Measurements from ENCODE around the gene EDN3.

The EDN3 gene

GRCh38 chr20:59300333-59301081 is at the start of gene EDN3:
EDN3 (plus strand) TSS chr20:59300611; CDS start chr20:59300813, 202 bp downstream.
- Mint-ChIP-seq H3K27ac (ENCODE audit: low read depth) (no peak within 1 kb of the TSS), H3K36me3 (ENCODE audit: insufficient read depth) (no peaks in the 10 kb centered on the region), H3K9me3 (no peaks in the 10 kb centered on the region), H3K27me3 (peaks cover 89% of the 10 kb centered on the region), H3K4me3 (no peak within 1 kb of the TSS), H3K4me1 (no peaks in the 10 kb centered on the region)
- ATAC-seq (replicated peaks; ENCODE audit: extremely low read depth, poor library complexity, severe bottlenecking) = no peak
- DNase-seq (ENCODE audit: low spot score in 2 of 2) = no peak

- Mint-ChIP-seq H3K4me1 (peaks cover 63% of the 10 kb centered on the region), H3K27me3 (no peaks in the 10 kb centered on the region), H3K36me3 (ENCODE audit: insufficient read depth) (peaks cover 55% of the 10 kb centered on the region), H3K27ac (ENCODE audit: low read depth) (peak overlapping the region; percentile 79), H3K9me3 (no peaks in the 10 kb centered on the region), H3K4me3 (peak overlapping the region; percentile 67)
- no peak for DNase-seq (ENCODE audit: low spot score in 2 of 2)
- peak; percentile 75 for ATAC-seq (replicated peaks; ENCODE audit: extremely low read depth, poor library complexity, severe bottlenecking)
Measured at GRCh38 chr20:59253325-59253724, 47.1 kb upstream of the EDN3 start.

- peaks cover 52% of the 10 kb centered on the region for H3K36me3 Mint-ChIP-seq (ENCODE audit: insufficient read depth)
- peaks cover 62% of the 10 kb centered on the region for H3K4me1 Mint-ChIP-seq
- peak overlapping the region; percentile 79 for H3K27ac Mint-ChIP-seq (ENCODE audit: low read depth)
- DNase-seq (ENCODE audit: low spot score in 2 of 2) (no peak), ATAC-seq (replicated peaks; ENCODE audit: extremely low read depth, poor library complexity, severe bottlenecking) (peak; percentile 72)
- H3K4me3 Mint-ChIP-seq = peak overlapping the region; percentile 67
- H3K27me3 Mint-ChIP-seq = no peaks in the 10 kb centered on the region
- H3K9me3 Mint-ChIP-seq = no peaks in the 10 kb centered on the region
Measured at GRCh38 chr20:59253779-59254319, 46.6 kb upstream of the EDN3 start.

- Mint-ChIP-seq H3K27ac (ENCODE audit: low read depth) (peak overlapping the region; percentile 79), H3K4me3 (no peak overlapping the region), H3K4me1 (peaks cover 61% of the 10 kb centered on the region), H3K36me3 (ENCODE audit: insufficient read depth) (peaks cover 44% of the 10 kb centered on the region), H3K9me3 (no peaks in the 10 kb centered on the region), H3K27me3 (no peaks in the 10 kb centered on the region)
- ATAC-seq (replicated peaks; ENCODE audit: extremely low read depth, poor library complexity, severe bottlenecking) (no peak), DNase-seq (ENCODE audit: low spot score in 2 of 2) (no peak)
Measured at GRCh38 chr20:59255256-59255655, 45.2 kb upstream of the EDN3 start.

- DNase-seq (ENCODE audit: low spot score in 2 of 2) (no peak), ATAC-seq (replicated peaks; ENCODE audit: extremely low read depth, poor library complexity, severe bottlenecking) (no peak)
- Mint-ChIP-seq H3K4me3 (no peak overlapping the region), H3K36me3 (ENCODE audit: insufficient read depth) (peaks cover 26% of the 10 kb centered on the region), H3K27ac (ENCODE audit: low read depth) (peak overlapping the region; percentile 46), H3K9me3 (no peaks in the 10 kb centered on the region), H3K27me3 (no peaks in the 10 kb centered on the region), H3K4me1 (peaks cover 38% of the 10 kb centered on the region)
Measured at GRCh38 chr20:59258221-59258621, 42.2 kb upstream of the EDN3 start.

GRCh38 chr20:59259946-59260345 is 40.5 kb upstream of the EDN3 start:
- Mint-ChIP-seq H3K27ac (ENCODE audit: low read depth) (peak overlapping the region; percentile 54), H3K4me1 (peaks cover 25% of the 10 kb centered on the region), H3K4me3 (no peak overlapping the region), H3K36me3 (ENCODE audit: insufficient read depth) (peaks cover 14% of the 10 kb centered on the region), H3K9me3 (no peaks in the 10 kb centered on the region), H3K27me3 (no peaks in the 10 kb centered on the region)
- DNase-seq (ENCODE audit: low spot score in 2 of 2) (no peak), ATAC-seq (replicated peaks; ENCODE audit: extremely low read depth, poor library complexity, severe bottlenecking) (no peak)

GRCh38 chr20:59265298-59265697 is 35.1 kb upstream of the EDN3 start:
- Mint-ChIP-seq H3K4me1 (peaks cover 16% of the 10 kb centered on the region), H3K27ac (ENCODE audit: low read depth) (no peak overlapping the region), H3K27me3 (peaks cover 24% of the 10 kb centered on the region), H3K4me3 (no peak overlapping the region), H3K9me3 (no peaks in the 10 kb centered on the region), H3K36me3 (ENCODE audit: insufficient read depth) (no peaks in the 10 kb centered on the region)
- no peak for ATAC-seq (replicated peaks; ENCODE audit: extremely low read depth, poor library complexity, severe bottlenecking)
- no peak for DNase-seq (ENCODE audit: low spot score in 2 of 2)

- ATAC-seq (replicated peaks; ENCODE audit: extremely low read depth, poor library complexity, severe bottlenecking) = no peak
- no peak overlapping the region for H3K4me3 Mint-ChIP-seq
- no peak overlapping the region for H3K27ac Mint-ChIP-seq (ENCODE audit: low read depth)
Measured at GRCh38 chr20:59268870-59269269, 31.5 kb upstream of the EDN3 start.

GRCh38 chr20:59269411-59270025 is 30.9 kb upstream of the EDN3 start:
- Mint-ChIP-seq H3K4me1 (peaks cover 26% of the 10 kb centered on the region), H3K36me3 (ENCODE audit: insufficient read depth) (no peaks in the 10 kb centered on the region), H3K9me3 (no peaks in the 10 kb centered on the region), H3K27ac (ENCODE audit: low read depth) (no peak overlapping the region), H3K4me3 (no peak overlapping the region), H3K27me3 (peaks cover 49% of the 10 kb centered on the region)
- ATAC-seq (replicated peaks; ENCODE audit: extremely low read depth, poor library complexity, severe bottlenecking) = peak; percentile 36
- no peak for DNase-seq (ENCODE audit: low spot score in 2 of 2)

More at GRCh38 chr20:59268870-59269269, 31.5 kb upstream of the EDN3 start:
- H3K4me1 Mint-ChIP-seq = peaks cover 19% of the 10 kb centered on the region
- DNase-seq (ENCODE audit: low spot score in 2 of 2) = no peak
- H3K27me3 Mint-ChIP-seq = peaks cover 42% of the 10 kb centered on the region
- no peaks in the 10 kb centered on the region for H3K36me3 Mint-ChIP-seq (ENCODE audit: insufficient read depth)
- H3K9me3 Mint-ChIP-seq = no peaks in the 10 kb centered on the region

- H3K4me3 Mint-ChIP-seq = no peak overlapping the region
- no peaks in the 10 kb centered on the region for H3K9me3 Mint-ChIP-seq
- peaks cover 28% of the 10 kb centered on the region for H3K4me1 Mint-ChIP-seq
Measured at GRCh38 chr20:59270380-59270779, 30.0 kb upstream of the EDN3 start.

GRCh38 chr20:59273739-59274357 is 26.6 kb upstream of the EDN3 start:
- ATAC-seq (replicated peaks; ENCODE audit: extremely low read depth, poor library complexity, severe bottlenecking) (no peak), DNase-seq (ENCODE audit: low spot score in 2 of 2) (no peak)
- H3K4me3 Mint-ChIP-seq = no peak overlapping the region
- H3K4me1 Mint-ChIP-seq = peaks cover 27% of the 10 kb centered on the region
- peaks cover 57% of the 10 kb centered on the region for H3K27me3 Mint-ChIP-seq
- H3K27ac Mint-ChIP-seq (ENCODE audit: low read depth) = no peak overlapping the region
- no peaks in the 10 kb centered on the region for H3K36me3 Mint-ChIP-seq (ENCODE audit: insufficient read depth)
- no peaks in the 10 kb centered on the region for H3K9me3 Mint-ChIP-seq

More at GRCh38 chr20:59270380-59270779, 30.0 kb upstream of the EDN3 start:
- Mint-ChIP-seq H3K36me3 (ENCODE audit: insufficient read depth) (no peaks in the 10 kb centered on the region), H3K27me3 (peaks cover 57% of the 10 kb centered on the region), H3K27ac (ENCODE audit: low read depth) (no peak overlapping the region)
- no peak for DNase-seq (ENCODE audit: low spot score in 2 of 2)
- ATAC-seq (replicated peaks; ENCODE audit: extremely low read depth, poor library complexity, severe bottlenecking) = no peak

GRCh38 chr20:59276938-59277337 is 23.5 kb upstream of the EDN3 start:
- no peak overlapping the region for H3K4me3 Mint-ChIP-seq

More at GRCh38 chr20:59276938-59277337, 23.5 kb upstream of the EDN3 start:
- H3K27me3 Mint-ChIP-seq = peaks cover 46% of the 10 kb centered on the region
- no peak overlapping the region for H3K27ac Mint-ChIP-seq (ENCODE audit: low read depth)
- no peaks in the 10 kb centered on the region for H3K9me3 Mint-ChIP-seq
- no peaks in the 10 kb centered on the region for H3K36me3 Mint-ChIP-seq (ENCODE audit: insufficient read depth)
- ATAC-seq (replicated peaks; ENCODE audit: extremely low read depth, poor library complexity, severe bottlenecking) (no peak), DNase-seq (ENCODE audit: low spot score in 2 of 2) (no peak)
- H3K4me1 Mint-ChIP-seq = peaks cover 17% of the 10 kb centered on the region
